ENCODE data around the gene ACVR1.
"Not testable (repeated sequence)": the region's sequence is repeated elsewhere in the genome, so short reads cannot be mapped to it uniquely, and the experiment has no call there.

Gene ACVR1

DNA sequence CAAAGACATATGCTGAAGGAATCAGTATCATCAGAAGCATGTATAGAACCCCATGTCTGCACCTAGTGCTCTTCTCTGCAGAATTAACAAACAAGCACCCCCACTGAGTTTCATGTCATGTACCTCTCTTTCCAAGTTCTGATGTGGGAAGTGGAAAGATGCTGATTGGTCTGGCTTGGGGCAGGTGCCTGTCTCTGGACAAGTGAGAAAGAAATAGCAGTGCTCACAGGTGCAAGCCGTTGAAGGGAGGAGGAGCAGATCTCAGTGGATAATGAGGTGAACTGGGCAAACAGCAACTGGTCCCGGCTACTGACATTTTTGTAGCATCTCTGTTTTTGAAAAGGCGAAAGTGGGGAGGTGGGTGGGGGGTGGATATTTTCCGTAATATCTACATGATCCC is 17.5 kb upstream of the ACVR1 start:
- no peak for DNase-seq

DNA sequence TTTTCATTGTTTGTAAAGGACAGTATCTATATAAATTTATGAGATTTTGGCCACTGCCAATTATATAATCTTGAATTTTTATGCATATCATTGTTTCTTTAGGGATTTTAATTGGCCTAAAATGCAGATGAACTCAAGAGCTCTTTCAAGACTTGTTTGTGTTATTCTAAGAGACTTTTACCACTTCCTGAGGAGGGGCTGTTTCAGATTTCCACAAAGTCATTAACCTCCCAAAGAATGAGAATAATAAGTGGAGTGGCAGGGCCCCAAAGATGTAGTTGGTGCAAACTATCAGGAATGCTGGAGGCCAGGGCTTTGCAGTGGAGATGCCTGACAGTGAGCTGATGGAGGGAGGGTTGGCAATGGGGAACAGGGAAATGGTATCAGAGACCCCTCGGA is 15.5 kb upstream of the ACVR1 start:
- no peak for DNase-seq

DNA sequence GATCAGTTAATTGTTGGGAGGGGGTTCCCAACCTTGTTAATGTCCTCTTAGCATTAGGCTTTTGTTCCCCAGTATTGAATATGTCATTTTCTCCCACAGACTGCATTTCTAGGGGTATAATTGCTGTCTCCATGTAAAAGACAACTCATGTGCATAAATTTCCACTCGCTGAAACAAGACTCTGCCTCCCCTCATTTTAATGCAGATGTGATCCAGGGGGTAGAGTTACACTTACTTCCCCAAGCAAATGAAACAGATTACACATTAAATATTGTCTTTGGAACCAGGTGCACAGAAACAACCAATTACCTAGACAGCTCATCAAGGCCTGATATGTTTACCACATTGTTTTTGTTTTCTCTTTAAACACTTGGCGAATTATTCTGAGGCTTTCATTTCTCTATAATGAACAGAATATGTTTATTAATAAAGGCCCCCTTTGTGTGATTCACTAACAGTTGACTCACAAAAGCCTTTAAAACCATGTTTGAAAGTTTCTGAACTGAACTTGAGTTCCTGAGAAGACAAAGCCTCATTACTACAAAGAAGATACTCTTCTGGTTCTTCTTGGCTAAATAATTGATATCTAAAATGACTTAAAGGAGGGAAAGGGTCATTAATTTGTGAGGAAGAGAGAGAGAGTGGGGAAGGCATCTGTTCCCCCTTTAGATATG is 15.0 kb upstream of the ACVR1 start:
- no peak for DNase-seq

DNA sequence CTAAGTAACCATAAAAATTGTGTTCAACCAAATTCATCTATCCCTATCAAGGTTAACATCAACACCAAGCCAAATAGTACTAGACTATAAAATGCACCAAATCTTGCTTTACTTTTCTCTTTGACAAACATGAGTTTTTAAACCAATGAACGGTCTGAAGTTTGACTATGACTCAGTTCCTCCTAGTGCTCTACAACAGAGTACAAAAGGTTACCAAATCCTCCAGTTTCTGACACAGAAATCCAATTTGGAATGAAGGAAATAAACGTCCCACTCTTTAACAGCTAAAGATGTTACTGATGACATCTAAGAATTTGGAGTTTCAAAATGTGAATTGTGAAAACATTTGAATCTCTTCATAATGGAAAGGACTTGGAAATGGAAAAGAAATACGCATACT is 11.8 kb upstream of the ACVR1 start:
- DNase-seq, result no peak

DNA sequence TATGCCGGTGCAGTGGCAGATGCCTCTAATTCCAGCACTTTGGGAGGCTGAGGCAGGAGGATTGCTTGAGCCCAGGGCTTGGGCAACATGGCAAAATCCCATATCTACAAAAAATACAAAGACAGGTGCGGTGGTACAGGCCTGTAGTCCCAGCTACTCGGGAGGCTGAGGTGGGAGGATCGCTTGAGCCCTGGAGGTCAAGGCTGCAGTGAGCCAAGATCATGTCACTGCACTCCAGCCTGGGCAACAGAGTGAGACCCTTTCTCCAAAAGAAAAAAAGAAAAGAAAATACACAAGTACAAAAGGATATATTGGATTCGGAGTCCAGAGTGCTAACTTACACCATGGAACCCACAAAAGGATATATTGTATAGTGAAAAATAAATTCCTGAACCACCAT is 8.4 kb upstream of the ACVR1 start:
- DNase-seq, result not testable (repeated sequence)

DNA sequence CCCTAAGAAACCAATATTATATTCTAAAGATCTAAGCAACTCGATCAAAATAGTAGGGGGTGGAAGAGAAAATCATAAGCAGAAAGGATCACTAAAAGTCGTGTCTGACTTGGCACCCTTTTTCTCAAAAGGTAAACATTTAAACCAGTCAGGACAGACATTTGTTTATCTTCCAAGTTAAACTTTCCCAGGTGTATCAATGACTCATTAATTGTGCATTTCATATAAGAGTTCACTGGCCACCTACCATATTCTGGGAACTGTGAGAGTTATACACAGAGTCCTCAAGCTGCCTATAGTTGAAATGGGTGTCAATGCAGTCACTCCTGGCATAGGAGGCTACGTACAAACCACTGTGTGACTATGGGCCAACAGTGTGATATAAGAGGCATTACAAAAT is 4.8 kb upstream of the ACVR1 start:
- DNase-seq, result no peak

DNA sequence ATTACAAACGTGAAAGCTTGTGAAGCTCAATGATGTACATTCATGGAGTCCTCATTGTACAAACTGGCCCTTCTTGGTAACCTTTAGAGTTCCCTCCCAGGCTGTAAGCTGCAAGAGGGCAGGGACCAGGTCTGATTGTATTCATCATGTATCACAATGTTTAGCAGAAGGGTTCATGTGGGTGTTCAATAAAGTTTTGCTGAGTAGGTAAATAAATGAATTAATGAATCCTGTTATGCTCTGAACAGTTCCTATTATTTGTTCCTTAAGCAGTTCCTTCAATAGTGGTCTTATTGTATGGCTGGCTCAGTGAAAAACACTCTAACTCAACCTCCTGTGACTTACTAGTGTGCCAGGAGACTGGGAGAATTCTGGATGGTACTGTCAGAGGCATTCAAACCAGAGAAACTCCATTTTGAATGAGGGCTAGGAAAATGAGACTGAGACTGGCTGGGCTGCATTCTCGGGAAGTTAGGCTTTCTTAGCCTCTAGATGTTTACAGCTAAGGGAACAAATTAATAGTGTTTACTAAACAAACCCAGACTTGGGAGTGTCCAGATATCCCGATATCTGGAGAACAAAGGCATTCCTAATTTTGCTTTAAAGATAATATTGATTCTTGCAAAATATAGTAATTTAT is 1.8 kb upstream of the ACVR1 start:
- no peak for DNase-seq

DNA sequence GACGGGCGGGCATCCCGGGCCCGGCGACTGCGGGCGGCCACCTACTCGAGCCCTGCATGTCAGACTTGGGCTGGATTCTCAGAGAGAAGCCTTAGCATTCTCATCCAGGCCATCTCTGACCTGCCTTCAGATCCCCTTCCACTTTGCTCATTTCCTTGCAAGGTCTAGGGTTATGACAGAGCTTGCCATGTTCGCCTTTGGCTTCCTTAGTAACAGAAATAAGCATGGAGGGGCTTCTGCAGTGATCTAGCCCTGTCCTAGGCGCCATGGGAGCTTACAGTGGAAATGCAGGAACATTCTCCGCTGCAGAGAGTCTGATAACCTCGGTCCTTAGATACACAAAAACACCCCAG is 632 bp upstream of the ACVR1 start:
- no peak for DNase-seq

DNA sequence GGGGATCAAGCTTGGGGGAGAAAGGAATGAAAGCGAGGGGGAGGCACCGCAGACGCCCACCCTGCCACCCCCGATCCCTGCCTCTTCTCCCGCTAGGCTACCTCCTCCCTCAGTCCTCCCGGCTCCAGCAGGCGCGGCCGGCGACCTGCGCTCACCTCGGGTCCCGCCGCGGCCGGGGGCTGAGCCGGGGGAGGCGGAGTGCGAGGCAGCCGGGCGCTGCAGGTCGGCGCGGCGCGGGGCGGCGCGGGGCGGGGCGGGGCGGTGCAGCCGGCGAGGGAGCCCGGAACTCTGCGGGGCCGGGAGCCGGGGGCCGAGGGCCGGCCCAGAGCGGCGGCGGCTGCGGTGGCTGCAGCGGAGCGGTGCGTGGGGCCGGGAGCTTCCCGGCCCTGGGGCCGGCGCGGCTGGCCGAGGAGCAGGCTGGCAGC is 477 bp downstream of the ACVR1 start:
- no peak for DNase-seq

DNA sequence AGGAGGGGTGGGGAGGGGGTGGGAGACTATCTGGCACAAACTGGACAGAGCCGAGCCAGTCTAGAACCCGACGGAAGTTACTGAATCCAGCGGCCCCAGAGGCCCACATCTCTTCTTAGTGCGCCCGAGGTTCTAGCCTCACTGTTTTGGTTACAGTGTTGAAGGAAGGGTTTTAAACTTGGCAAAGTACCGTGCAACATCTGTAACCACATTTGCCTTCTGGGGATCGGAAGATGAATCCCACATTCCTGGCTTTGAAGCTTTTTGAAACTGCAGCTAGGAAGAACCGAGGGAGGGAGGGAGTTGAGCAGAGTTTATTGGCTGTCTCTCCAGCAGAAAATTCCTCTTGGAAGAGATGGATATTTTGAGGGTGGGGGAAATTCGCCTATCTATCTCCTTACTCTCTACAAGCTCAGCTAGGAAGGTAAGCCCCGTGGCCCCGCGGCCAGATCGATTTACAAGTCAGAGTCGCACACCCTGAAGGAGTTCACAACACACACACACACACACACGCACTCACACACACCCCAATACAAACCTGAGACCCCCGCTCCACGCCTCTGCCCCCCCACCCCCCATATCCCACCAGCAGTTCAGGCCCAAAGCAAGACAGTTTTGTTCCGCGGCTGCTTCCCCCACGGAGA is 1.0 kb downstream of the ACVR1 start:
- DNase-seq, result no peak

DNA sequence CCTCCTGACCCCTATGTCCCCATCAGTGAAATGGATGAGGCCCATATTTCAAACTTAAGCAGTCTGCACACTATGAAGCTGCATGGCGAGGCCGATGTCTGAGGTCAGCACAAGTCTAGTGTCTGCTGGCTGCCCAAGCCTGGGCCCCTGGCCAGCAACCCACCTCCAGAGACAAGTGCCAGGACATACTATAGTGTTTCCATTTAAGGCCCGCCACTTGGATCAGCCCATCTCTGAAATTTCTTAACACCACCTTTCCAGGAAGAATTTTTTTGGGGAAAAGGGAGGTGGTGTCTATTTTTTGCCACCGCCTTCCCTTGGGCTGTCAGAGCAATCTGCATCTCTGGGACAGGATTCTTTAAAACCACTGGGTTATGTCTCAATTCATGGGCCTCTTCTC is 1.8 kb downstream of the ACVR1 start:
- no peak for DNase-seq

DNA sequence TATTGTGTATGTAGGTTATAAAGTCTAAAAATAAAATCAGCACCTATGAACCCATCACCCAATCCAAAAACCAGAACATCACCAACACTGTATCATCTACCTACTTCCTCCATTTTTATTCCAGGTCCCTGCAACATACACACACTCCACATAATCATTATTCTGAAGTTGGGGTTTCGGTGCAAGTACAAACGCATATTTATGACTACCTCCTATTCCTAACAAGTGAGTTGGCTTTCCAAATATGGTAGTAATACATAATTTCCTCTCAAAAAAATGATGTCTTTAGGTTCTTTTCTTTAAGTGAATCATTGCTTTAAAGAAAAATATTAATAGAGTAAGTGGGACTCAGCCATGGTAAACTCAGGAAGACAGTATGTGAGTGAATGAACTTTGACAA is 3.3 kb downstream of the ACVR1 start:
- no peak for DNase-seq

DNA sequence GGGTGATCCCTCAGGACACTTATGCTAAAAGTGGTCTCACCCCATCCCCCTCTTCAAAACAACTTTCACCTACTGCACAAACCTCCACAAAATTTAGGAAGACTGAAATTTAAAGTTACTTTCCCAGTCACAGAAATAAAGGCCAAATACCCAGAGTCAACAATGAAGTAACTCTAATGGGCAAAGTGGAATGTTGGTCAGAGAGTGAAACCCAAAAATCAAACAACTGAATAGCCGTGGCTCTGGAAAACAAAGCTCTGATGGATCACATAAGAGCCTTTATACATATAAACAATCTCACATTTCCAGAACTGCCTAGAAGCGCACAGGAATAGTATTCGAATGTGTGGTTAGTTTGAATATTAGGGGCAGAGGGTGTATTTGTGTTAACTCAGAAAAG is 4.7 kb downstream of the ACVR1 start:
- DNase-seq, result no peak

DNA sequence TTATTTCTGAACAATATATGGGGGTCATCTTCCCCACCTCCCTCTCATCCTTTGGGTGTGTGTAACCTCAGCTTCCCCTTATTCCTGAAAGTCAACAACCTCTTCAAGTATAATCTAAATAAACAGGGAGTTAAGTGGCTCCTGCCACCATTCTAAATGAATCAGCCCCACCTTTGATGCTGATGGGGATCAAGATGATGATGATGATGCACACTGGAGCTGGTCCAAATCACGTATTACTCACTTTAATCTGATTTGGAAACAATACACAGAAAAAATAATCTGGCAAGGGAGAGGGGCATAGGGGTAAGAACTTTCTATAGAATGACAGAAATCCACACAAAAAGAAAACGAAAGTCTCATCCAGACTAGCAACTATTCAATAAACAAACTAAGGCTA is 7.1 kb downstream of the ACVR1 start:
- no peak for DNase-seq

DNA sequence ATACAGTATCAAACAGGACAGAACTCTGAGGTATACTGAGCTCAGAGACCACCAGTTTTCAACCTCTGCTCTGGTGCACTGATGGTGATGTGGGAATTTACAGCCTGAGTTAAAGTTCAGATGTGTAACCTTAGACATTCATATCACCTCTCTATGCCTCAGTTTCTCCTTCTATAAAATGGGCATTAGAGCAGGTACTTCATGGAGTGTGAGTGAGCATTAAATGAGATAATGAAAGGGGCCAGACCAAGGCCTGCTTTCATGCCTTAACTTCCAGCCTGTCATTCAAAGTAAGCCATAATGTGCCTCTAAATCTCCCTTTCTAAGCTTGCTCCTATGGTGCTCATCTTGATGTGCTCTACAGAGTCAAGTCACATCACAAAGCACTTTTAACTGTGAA is 8.4 kb downstream of the ACVR1 start:
- DNase-seq, result no peak

DNA sequence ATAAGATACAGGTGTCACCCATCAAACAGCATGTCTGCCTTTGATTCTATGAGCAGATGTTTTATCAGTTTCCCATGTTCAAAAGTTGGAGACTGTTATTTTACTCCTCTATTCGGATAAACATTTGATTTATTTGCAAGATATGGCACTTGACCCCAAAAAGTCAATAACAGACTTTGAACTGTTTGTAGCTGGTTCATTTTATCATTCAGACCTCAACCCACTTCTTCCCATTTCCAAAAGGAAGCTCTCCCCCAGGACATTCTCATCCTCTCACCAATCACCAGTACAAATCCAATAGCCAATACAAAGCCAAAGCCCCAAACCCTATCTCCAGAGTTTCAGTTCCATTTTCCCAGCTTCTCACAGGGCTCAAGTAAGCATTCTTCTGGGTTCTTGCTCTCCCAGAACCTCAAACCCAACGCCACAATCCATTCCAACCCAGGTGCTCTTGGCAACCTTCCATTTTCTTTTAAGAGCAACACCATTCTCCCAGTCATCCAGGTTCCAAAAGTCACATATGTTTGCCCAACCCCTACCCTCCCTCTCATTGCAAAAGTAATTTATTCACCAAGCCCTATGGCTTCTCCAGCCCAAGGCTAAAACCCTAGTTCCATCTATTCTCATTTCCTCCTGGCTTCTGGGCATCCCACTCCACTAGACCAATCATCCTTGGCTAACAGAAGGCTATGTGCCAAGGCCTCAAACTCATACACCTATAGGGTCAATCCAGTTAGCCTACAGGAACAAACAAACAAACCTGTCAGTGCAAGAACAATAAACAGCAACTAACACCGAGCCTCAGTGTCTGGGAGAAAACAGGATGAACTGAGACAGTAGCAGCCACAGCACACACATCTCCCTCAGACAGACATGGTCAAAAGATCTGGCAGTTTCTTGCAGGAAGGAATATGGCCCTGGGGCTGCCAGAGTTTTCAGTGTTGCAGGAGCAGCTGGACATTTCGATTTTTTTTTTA is 9.2 kb downstream of the ACVR1 start:
- no peak for DNase-seq

DNA sequence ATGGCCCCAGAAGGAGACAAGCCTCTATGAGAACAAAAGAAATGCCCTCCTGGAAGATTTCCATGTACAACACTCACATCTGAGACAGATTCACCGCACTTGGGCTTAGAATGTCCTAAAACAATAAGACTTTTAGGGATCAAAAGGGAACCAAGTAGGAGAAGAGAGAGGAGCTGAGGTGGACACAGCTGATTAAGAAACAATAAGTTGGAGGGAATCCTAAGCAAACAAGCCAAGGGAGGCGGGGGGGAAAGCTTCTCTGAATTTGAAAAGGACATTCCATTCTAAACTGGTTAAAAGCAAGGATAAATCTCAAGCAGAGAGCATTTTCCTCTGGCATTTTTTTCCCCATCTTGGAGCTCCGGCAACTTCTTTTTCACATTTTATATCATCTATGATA is 9.9 kb downstream of the ACVR1 start:
- DNase-seq, result no peak

DNA sequence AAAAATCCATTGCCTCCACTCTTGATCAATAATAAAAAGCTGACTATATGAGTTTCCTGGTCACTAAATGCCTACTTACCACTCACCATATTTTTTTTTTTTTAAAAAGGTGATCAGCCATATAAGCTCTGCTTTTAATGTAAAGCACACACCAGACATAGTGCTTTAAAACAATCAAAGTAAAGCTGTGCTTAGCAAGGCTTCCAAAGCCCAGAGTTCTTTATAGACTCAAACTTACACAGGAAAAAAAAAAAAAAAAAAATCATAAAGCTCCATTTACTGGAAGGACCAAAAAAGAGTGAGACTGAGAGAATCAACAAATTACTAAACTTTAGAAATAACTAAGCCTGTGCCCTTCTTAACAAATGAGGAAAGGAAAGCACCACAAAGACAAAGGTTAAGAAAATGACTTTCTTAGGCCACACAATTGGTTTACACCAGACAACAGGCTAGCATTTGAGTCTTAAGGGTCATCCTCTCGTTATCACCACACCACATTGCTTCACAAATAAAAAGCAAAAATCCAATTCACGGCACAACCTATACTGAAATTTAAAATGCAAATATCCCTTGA is 11.2 kb downstream of the ACVR1 start:
- DNase-seq, result no peak

DNA sequence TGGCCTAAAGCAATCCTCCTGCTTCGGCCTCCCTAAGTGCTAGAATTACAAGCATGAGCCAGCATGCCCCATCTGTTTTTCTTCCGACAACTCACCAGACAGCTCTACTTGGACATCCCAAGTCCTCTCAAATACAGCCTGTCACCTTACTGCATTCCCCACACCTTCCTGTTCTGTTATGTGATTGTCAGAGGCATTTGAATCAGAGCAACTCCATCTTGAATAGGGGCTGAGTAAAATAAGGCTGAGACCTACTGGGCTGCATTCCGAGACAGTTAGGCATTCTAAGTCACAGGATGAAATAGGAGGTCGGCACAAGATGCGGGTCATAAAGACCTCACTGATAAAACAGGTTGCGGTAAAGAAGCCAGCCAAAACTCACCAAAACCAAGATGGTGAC is 17.3 kb downstream of the ACVR1 start:
- DNase-seq, result no peak

DNA sequence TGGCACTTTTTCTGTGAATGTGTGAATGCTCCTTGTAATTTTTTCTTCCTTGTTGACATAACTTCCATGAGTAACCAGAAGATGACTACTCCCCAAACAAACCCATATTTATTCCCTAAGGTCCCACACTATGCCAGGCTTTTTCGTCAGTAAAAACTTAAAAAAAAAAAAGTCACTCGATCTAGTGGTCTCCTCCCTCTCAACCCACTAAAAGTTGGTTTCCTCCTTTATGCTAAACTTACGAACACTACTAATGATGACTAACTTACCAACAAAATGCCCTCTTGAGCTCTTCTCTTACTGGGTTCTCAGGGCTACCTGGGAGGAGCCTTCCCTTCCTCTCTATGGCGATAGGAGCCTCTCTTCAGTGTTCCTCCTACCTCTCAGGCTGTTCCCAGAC is 18.2 kb downstream of the ACVR1 start:
- DNase-seq, result no peak

DNA sequence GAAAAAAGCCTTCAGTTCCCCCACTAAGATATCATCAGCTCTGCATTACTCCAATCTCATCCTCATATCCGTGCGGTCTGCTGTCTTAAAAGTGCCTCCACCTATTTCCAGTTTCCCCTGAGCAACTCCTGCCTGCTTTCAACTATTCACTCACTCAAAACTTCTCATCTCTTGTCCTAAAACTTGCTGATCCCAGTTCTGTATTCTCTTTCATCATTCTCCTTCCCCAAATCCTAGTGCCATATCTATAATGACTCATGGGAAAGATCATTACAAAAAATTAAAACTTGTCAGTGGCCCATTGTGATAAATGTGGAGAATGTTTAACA is 20.0 kb downstream of the ACVR1 start:
- no peak for DNase-seq

DNA sequence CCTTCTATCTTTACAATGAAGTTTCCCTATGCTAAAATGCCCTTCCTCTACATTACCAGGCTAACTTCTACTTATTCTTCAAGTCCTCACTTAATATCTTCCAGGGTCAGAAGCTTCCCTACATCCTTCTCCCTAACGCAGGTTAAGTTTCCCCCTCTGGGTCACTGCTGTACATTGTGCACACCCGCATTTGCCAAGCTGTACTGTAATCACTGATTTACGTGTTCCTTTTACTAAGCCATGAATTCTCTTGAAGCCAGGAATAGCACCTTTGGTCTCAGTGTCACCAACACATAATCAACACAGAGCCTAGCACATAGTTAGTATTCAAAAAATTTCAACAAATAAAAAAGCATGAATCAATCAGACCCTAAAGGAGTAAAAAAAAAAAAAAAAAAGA is 22.3 kb downstream of the ACVR1 start:
- no peak for DNase-seq

DNA sequence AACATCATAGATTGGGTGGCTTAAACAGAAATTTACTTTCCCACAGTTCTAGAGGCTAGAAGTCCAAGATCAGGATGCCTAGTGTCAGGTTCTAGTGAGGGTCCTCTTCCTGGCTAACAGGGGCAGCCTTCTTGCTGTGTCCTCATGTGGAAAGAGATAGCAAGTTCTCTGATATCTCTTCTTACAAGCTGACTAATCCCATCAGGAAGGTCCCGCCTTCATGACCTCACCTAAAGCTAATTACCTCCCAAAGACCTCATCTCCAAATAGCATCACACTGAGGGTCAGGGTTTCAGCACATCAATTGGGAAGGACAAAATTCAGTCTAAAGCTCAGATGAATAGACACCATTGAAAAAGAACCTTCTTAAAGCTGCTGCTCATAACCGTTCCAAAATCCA is 22.9 kb downstream of the ACVR1 start:
- DNase-seq, result no peak
